GM10266 (cell line): ENCODE measurements around the gene FUT3.

ENCODE experiments used
- DNase-seq: peaks from one replicate; pipeline ENCODE4 v3.0.0; 2012; ENCODE audit errors: extremely low spot score
- TF ChIP-seq, protein P1 (sequence below): IDR thresholded peaks from 2 replicates; pipeline ENCODE4 v1.5.1; 2012; ENCODE audit warnings: mild to moderate bottlenecking, low read depth; ENCODE audit not compliant: control insufficient read depth, insufficient read depth; ENCODE audit errors: missing control alignments

The FUT3 gene

GRCh38 chr19:5828661-5829566, 22.3 kb downstream of the FUT3 start:
- TF ChIP-seq, protein P1, sequence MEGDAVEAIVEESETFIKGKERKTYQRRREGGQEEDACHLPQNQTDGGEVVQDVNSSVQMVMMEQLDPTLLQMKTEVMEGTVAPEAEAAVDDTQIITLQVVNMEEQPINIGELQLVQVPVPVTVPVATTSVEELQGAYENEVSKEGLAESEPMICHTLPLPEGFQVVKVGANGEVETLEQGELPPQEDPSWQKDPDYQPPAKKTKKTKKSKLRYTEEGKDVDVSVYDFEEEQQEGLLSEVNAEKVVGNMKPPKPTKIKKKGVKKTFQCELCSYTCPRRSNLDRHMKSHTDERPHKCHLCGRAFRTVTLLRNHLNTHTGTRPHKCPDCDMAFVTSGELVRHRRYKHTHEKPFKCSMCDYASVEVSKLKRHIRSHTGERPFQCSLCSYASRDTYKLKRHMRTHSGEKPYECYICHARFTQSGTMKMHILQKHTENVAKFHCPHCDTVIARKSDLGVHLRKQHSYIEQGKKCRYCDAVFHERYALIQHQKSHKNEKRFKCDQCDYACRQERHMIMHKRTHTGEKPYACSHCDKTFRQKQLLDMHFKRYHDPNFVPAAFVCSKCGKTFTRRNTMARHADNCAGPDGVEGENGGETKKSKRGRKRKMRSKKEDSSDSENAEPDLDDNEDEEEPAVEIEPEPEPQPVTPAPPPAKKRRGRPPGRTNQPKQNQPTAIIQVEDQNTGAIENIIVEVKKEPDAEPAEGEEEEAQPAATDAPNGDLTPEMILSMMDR: no peak
- DNase-seq: peak; percentile 83

GRCh38 chr19:5827891-5828660, 23.2 kb downstream of the FUT3 start:
- TF ChIP-seq, protein P1: no peak
- DNase-seq: peak; percentile 100

- DNase-seq: no peak
- TF ChIP-seq, protein P1: no peak
Measured at GRCh38 chr19:5827342-5827890, 23.8 kb downstream of the FUT3 start.

DNA sequence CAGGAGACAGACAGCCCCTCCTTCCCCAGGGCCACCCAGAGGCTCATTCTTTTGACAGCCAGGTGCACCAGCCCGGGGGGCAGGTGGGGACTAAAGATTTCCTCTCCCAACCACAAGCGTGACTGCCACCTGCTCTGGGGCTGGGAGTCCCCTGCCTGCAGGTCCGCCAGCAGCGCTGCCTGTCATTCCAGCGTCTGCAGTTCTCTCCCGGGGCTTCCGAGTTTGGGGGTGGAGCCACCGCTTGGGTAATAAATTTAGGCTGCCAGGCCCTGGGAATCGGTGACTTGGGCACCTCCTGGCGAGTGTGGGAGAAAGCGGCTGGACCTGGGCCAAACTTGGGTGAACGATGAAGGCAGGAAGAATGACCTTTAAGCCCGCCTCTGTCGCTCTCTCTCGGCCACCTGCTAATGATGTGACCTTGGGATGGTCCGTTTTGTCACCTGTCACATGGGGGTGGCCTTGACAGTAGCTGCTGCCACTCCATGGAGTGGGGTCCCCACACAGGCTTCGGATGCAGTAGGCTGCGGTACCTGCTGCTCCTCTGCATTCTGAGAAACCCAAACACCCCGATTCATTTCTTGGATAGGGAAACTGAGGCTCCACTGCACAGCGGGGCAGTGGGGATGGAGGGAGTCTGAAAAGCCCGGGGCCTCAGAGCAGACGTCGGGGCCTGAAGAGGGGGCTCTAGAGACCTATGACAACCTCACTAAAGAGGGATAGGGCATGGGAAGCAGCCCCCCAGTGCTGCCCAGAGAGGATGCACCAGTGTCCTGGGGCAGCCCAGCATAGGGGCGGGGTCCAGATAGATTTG, 24.5 kb downstream of the FUT3 start:
- TF ChIP-seq, protein P1: no peak
- peak; percentile 58 for DNase-seq

GRCh38 chr19:5825178-5825577, 26.1 kb downstream of the FUT3 start:
- TF ChIP-seq, protein P1: no peak

GRCh38 chr19:5824751-5825150, 26.5 kb downstream of the FUT3 start:
- no peak for DNase-seq
- TF ChIP-seq, protein P1: no peak

More at GRCh38 chr19:5825178-5825577, 26.1 kb downstream of the FUT3 start:
- DNase-seq: no peak
